CD14-positive monocyte (primary cell): Measurements from ENCODE around the gene HERC2. TPM values are rescaled to one million over a fixed set of nuclear protein-coding genes. Genes with fewer than 3 reads are reported as not detected.

Experiments
- DNase-seq, 3 donors: peaks; one replicate each; pipeline ENCODE4 v3.0.0-alpha.2; 2011 to 2022
- H2AFZ ChIP-seq: 2 replicates; pipeline ENCODE4 v1.6.0; 2012; ENCODE audit warnings: mild to moderate bottlenecking, low read depth, low read length, inconsistent platforms; ENCODE audit not compliant: insufficient read depth, poor library complexity, severe bottlenecking
- H3K27ac ChIP-seq, 2 donors: 1 replicate in 1 of 2; 2 replicates in 1 of 2; pipeline ENCODE4 v1.5.1; 2012 to 2013; ENCODE audit warnings: low read length in 2 of 2, control low read depth in 1 of 2, inconsistent platforms in 1 of 2, low read depth in 1 of 2, mild to moderate bottlenecking in 1 of 2
- H3K27me3 ChIP-seq, 2 donors: one replicate each; pipeline versions ENCODE4 v1.6.0 to v1.6.1; 2011 to 2013; ENCODE audit warnings: low read length in 2 of 2; ENCODE audit not compliant: control insufficient read depth in 2 of 2, insufficient read depth in 2 of 2
- H3K36me3 ChIP-seq, 2 donors: replicated peaks in 1 of 2; 1 replicate in 1 of 2; 2 replicates in 1 of 2; pipeline versions ENCODE4 v1.5.1 to v1.6.1; 2012 to 2013; ENCODE audit warnings: low read length in 2 of 2, control low read depth in 1 of 2, inconsistent platforms in 1 of 2, mild to moderate bottlenecking in 1 of 2; ENCODE audit not compliant: insufficient read depth in 2 of 2, control insufficient read depth in 1 of 2
- H3K4me1 ChIP-seq, 2 donors: 1 replicate in 1 of 2; 2 replicates in 1 of 2; pipeline versions ENCODE4 v1.5.1 to v1.6.1; 2012 to 2013; ENCODE audit warnings: low read length in 2 of 2, control low read depth in 1 of 2, inconsistent platforms in 1 of 2, mild to moderate bottlenecking in 1 of 2, moderate library complexity in 1 of 2; ENCODE audit not compliant: insufficient read depth in 2 of 2, control insufficient read depth in 1 of 2
- H3K4me2 ChIP-seq: replicated peaks from 2 replicates; pipeline ENCODE3; 2012; ENCODE audit warnings: low read length, moderate library complexity, mild to moderate bottlenecking; ENCODE audit not compliant: poor library complexity, severe bottlenecking; ENCODE audit errors: extremely low read depth
- H3K4me3 ChIP-seq, 3 experiments: fragments of 200-600 bp in 1 of 3; sonication (generic) in 1 of 3; replicated peaks in 1 of 3; 1 replicate in 2 of 3; 2 replicates in 1 of 3; pipeline ENCODE4 v1.5.1; 2011 to 2013; ENCODE audit warnings: low read length in 3 of 3, mild to moderate bottlenecking in 3 of 3, control low read depth in 2 of 3, low read depth in 2 of 3, inconsistent platforms in 1 of 3, moderate library complexity in 1 of 3
- H3K79me2 ChIP-seq: 2 replicates; pipeline ENCODE4 v1.6.0; 2012; ENCODE audit warnings: mild to moderate bottlenecking, control low read depth, inconsistent platforms, low read length, moderate library complexity; ENCODE audit not compliant: insufficient read depth
- H3K9ac ChIP-seq: 2 replicates; pipeline ENCODE4 v1.6.0; 2017; ENCODE audit warnings: low read length, mild to moderate bottlenecking; ENCODE audit not compliant: insufficient read depth, poor library complexity, severe bottlenecking
- H3K9me3 ChIP-seq, 2 donors: replicated peaks in 1 of 2; 1 replicate in 1 of 2; 2 replicates in 1 of 2; pipeline versions ENCODE4 v1.5.1 to v1.6.1; 2012 to 2013; ENCODE audit warnings: low read length in 2 of 2, control low read depth in 1 of 2; ENCODE audit not compliant: control insufficient read depth in 1 of 2, insufficient read depth in 1 of 2
- H4K20me1 ChIP-seq: 2 replicates; pipeline ENCODE4 v1.6.0; 2012; ENCODE audit warnings: mild to moderate bottlenecking, low read length, control low read depth, moderate library complexity; ENCODE audit not compliant: insufficient read depth
- H3K27ac Mint-ChIP-seq, 7 donors: one replicate each; pipeline ENCODE4 v1.8.0; 2020; ENCODE audit warnings: mild to moderate bottlenecking in 7 of 7, mixed read lengths in 7 of 7, moderate library complexity in 6 of 7, inconsistent platforms in 2 of 7
- H3K27me3 Mint-ChIP-seq, 3 donors: one replicate each; pipeline ENCODE4 v1.8.0; 2021 to 2022; ENCODE audit warnings: low read depth in 3 of 3, mild to moderate bottlenecking in 3 of 3, mixed read lengths in 3 of 3, moderate library complexity in 3 of 3, inconsistent platforms in 1 of 3
- H3K36me3 Mint-ChIP-seq, 2 donors: one replicate each; pipeline ENCODE4 v1.8.0; 2020; ENCODE audit warnings: mixed read lengths in 2 of 2, inconsistent platforms in 1 of 2, mild to moderate bottlenecking in 1 of 2
- H3K4me1 Mint-ChIP-seq: one replicate; pipeline ENCODE4 v1.8.0; 2020; ENCODE audit warnings: mild to moderate bottlenecking, mixed read lengths
- H3K4me3 Mint-ChIP-seq, 2 donors: one replicate each; pipeline ENCODE4 v1.8.0; 2020; ENCODE audit warnings: mild to moderate bottlenecking in 2 of 2, mixed read lengths in 2 of 2, moderate library complexity in 1 of 2
- H3K9me3 Mint-ChIP-seq, 7 donors: one replicate each; pipeline ENCODE4 v1.8.0; 2020 to 2022; ENCODE audit warnings: mixed read lengths in 7 of 7, mild to moderate bottlenecking in 6 of 7, moderate library complexity in 6 of 7, inconsistent platforms in 2 of 7
- WGBS: methylation state at CpG from one replicate; pipeline ENCODE4 v1.1.5; 2013; ENCODE audit warnings: missing lambda C conversion rate; ENCODE audit not compliant: insufficient coverage; 5-methylcytosine and 5-hydroxymethylcytosine counted together
- intact Hi-C, 2 donors: fragments of 100-400 bp; cut with micrococcal nuclease; formaldehyde crosslinking; loops; one replicate each; pipeline versions ENCODE4 v1.15.0 to v1.15.1; 2023
- polyA plus RNA-seq, 3 donors: library from polyadenylated mRNA; depleted of rRNA in 1 of 3; unstranded in 2 of 3; stranded (reverse) in 1 of 3; fragments of 300-500 nt in 2 of 3; fragments of >200 nt in 1 of 3; fragmentation: Illumina TruSeq in 2 of 3; gene quantifications; 1 replicate in 2 of 3; 2 replicates in 1 of 3; pipeline ENCODE4 v1.2.3, GENCODE V29; 2012 to 2021
- TF ChIP-seq, protein P1 (sequence below): fragments of 200-600 bp; IDR thresholded peaks from one replicate; pipeline ENCODE4 v1.8.0; 2022; ENCODE audit warnings: antibody characterized with exemption, mild to moderate bottlenecking

Gene HERC2
- polyA plus RNA-seq, 3 donors, result 3.1 to 9.0 (median 4.7) TPM

- WGBS, result no CpG with 5 or more reads among the region's 3 CpGs
- Histone ChIP-seq H3K4me1 (no peaks in the 10 kb centered on the region), H3K27me3 (no peaks in the 10 kb centered on the region), H2AFZ (no peak overlapping the region), H3K4me2 (no peak overlapping the region), H3K79me2 (no peaks in the 10 kb centered on the region), H3K27ac (no peak overlapping the region), H3K4me3 (no peak overlapping the region), H4K20me1 (no peaks in the 10 kb centered on the region), H3K9me3 (peaks cover 0 to 3% of the 10 kb centered on the region in 2 donors), H3K36me3 (peaks cover 3 to 13% of the 10 kb centered on the region in 2 donors), H3K9ac (no peak overlapping the region)
- Mint-ChIP-seq H3K9me3 (peaks cover 9 to 13% (median 11%) of the 10 kb centered on the region in 7 donors), H3K27ac (no peak overlapping the region), H3K36me3 (peaks cover 42 to 48% of the 10 kb centered on the region in 2 donors), H3K27me3 (peaks cover 0 to 3% (median 0%) of the 10 kb centered on the region in 3 donors), H3K4me3 (no peak overlapping the region), H3K4me1 (peaks cover 12% of the 10 kb centered on the region)
- DNase-seq, result no peak
- TF ChIP-seq, protein P1, sequence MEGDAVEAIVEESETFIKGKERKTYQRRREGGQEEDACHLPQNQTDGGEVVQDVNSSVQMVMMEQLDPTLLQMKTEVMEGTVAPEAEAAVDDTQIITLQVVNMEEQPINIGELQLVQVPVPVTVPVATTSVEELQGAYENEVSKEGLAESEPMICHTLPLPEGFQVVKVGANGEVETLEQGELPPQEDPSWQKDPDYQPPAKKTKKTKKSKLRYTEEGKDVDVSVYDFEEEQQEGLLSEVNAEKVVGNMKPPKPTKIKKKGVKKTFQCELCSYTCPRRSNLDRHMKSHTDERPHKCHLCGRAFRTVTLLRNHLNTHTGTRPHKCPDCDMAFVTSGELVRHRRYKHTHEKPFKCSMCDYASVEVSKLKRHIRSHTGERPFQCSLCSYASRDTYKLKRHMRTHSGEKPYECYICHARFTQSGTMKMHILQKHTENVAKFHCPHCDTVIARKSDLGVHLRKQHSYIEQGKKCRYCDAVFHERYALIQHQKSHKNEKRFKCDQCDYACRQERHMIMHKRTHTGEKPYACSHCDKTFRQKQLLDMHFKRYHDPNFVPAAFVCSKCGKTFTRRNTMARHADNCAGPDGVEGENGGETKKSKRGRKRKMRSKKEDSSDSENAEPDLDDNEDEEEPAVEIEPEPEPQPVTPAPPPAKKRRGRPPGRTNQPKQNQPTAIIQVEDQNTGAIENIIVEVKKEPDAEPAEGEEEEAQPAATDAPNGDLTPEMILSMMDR, result no peak
- intact Hi-C loops, result no loop called here
These were observed 35.9 kb downstream of the HERC2 start for GRCh38 chr15:28286031-28286430.

GRCh38 chr15:28281876-28282275 lies 40.1 kb downstream of the HERC2 start:
- TF ChIP-seq, protein P1, result no peak
- Histone ChIP-seq H3K9me3 (no peaks in the 10 kb centered on the region), H3K79me2 (no peaks in the 10 kb centered on the region), H3K27me3 (no peaks in the 10 kb centered on the region), H3K4me1 (no peaks in the 10 kb centered on the region), H3K9ac (no peak overlapping the region), H3K27ac (no peak overlapping the region), H3K4me3 (no peak overlapping the region), H3K4me2 (no peak overlapping the region), H3K36me3 (peaks cover 0 to 2% of the 10 kb centered on the region in 2 donors), H4K20me1 (no peaks in the 10 kb centered on the region), H2AFZ (no peak overlapping the region)
- Mint-ChIP-seq H3K36me3 (peaks cover 37 to 49% of the 10 kb centered on the region in 2 donors), H3K4me1 (peaks cover 4% of the 10 kb centered on the region), H3K27ac (no peak overlapping the region), H3K4me3 (no peak overlapping the region), H3K9me3 (peaks cover 0 to 7% (median 2%) of the 10 kb centered on the region in 7 donors), H3K27me3 (peaks cover 0 to 4% (median 0%) of the 10 kb centered on the region in 3 donors)
- no peak for DNase-seq
- WGBS, result 100% methylated on average over 7 of the region's 7 CpGs
- intact Hi-C loops, result no loop called here
